ENCODE results near the gene TPPP.

TPPP gene

DNA sequence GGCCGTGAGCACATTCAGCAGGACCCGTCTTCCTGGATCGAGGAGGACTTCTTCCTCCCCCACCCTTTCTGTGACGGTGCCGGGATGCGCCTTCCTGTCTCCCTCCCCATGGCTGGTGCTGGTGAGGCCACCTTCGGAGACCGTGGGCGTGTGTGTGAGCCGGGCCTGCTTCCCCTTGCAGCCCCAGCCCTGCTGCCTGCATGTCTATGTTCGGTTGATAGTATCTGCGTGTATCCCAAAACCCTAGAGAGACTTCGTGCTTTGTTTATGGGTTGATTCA is 68.3 kb downstream of the TPPP start:
- Histone ChIP-seq H3K9ac (ENCODE audit: low read depth in 1 of 2, low read length in 2 of 2) (no peak overlapping the region), H3K27ac (ENCODE audit: low read depth in 2 of 2, low read length in 2 of 2) (no peak overlapping the region), H3K27me3 (ENCODE audit: control insufficient read depth in 2 of 2, insufficient read depth in 2 of 2, low read length in 2 of 2) (no peaks in the 10 kb centered on the region), H3K9me3 (ENCODE audit: control insufficient read depth in 2 of 2, low read length in 2 of 2) (no peaks in the 10 kb centered on the region), H3K4me1 (ENCODE audit: control insufficient read depth in 2 of 2, insufficient read depth in 2 of 2, low read length in 2 of 2) (no peaks in the 10 kb centered on the region), H3K36me3 (ENCODE audit: control insufficient read depth in 2 of 2, insufficient read depth in 2 of 2, low read length in 2 of 2) (peaks cover 6 to 25% of the 10 kb centered on the region in 2 donors), H3K4me3 (ENCODE audit: low read length in 2 of 2) (no peak overlapping the region)

- Histone ChIP-seq H3K4me1 (ENCODE audit: control insufficient read depth in 2 of 2, insufficient read depth in 2 of 2, low read length in 2 of 2) (no peaks in the 10 kb centered on the region), H3K27me3 (ENCODE audit: control insufficient read depth in 2 of 2, insufficient read depth in 2 of 2, low read length in 2 of 2) (no peaks in the 10 kb centered on the region), H3K9me3 (ENCODE audit: control insufficient read depth in 2 of 2, low read length in 2 of 2) (no peaks in the 10 kb centered on the region), H3K4me3 (ENCODE audit: low read length in 2 of 2) (no peak overlapping the region), H3K27ac (ENCODE audit: low read depth in 2 of 2, low read length in 2 of 2) (no peak overlapping the region), H3K36me3 (ENCODE audit: control insufficient read depth in 2 of 2, insufficient read depth in 2 of 2, low read length in 2 of 2) (peaks cover 11 to 31% of the 10 kb centered on the region in 2 donors), H3K9ac (ENCODE audit: low read depth in 1 of 2, low read length in 2 of 2) (no peak overlapping the region)
These were observed 68.8 kb downstream of the TPPP start for GRCh38 chr5:624118-624950.

GRCh38 chr5:623531-623930 is 69.6 kb downstream of the TPPP start:
- peaks cover 14 to 35% of the 10 kb centered on the region in 2 donors for H3K36me3 ChIP-seq (ENCODE audit: control insufficient read depth in 2 of 2, insufficient read depth in 2 of 2, low read length in 2 of 2)
- no peaks in the 10 kb centered on the region for H3K9me3 ChIP-seq (ENCODE audit: control insufficient read depth in 2 of 2, low read length in 2 of 2)
- no peaks in the 10 kb centered on the region for H3K4me1 ChIP-seq (ENCODE audit: control insufficient read depth in 2 of 2, insufficient read depth in 2 of 2, low read length in 2 of 2)
- H3K9ac ChIP-seq (ENCODE audit: low read depth in 1 of 2, low read length in 2 of 2), result no peak overlapping the region
- no peaks in the 10 kb centered on the region for H3K27me3 ChIP-seq (ENCODE audit: control insufficient read depth in 2 of 2, insufficient read depth in 2 of 2, low read length in 2 of 2)
- no peak overlapping the region for H3K27ac ChIP-seq (ENCODE audit: low read depth in 2 of 2, low read length in 2 of 2)
- H3K4me3 ChIP-seq (ENCODE audit: low read length in 2 of 2), result no peak overlapping the region

- Histone ChIP-seq H3K4me3 (ENCODE audit: low read length in 2 of 2) (no peak overlapping the region), H3K4me1 (ENCODE audit: control insufficient read depth in 2 of 2, insufficient read depth in 2 of 2, low read length in 2 of 2) (no peaks in the 10 kb centered on the region), H3K27ac (ENCODE audit: low read depth in 2 of 2, low read length in 2 of 2) (no peak overlapping the region), H3K9ac (ENCODE audit: low read depth in 1 of 2, low read length in 2 of 2) (no peak overlapping the region), H3K27me3 (ENCODE audit: control insufficient read depth in 2 of 2, insufficient read depth in 2 of 2, low read length in 2 of 2) (no peaks in the 10 kb centered on the region), H3K9me3 (ENCODE audit: control insufficient read depth in 2 of 2, low read length in 2 of 2) (no peaks in the 10 kb centered on the region), H3K36me3 (ENCODE audit: control insufficient read depth in 2 of 2, insufficient read depth in 2 of 2, low read length in 2 of 2) (peaks cover 14 to 35% of the 10 kb centered on the region in 2 donors)
These were observed 70.1 kb downstream of the TPPP start for GRCh38 chr5:622946-623522.

DNA sequence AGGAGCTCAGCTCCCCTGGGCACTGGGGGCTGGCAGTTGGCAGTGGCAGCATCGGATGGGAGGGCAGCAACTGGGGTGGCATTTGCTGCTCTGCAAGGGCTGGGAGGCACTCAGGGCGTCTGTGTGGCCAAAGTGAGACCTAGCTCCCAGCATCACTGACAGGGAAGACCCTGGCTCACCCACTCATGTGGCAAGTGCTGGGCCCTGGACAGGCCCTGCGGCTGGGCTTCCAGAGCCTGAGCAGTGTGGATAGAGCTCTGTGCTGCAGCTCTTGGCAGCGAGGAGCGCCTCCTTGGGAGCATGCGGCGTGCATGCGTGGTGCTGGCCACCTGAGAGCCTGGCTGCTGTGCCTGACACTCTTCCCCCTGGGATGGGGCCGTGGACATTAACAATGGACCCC is 70.8 kb downstream of the TPPP start:
- Histone ChIP-seq H3K27ac (ENCODE audit: low read depth in 2 of 2, low read length in 2 of 2) (no peak overlapping the region), H3K9me3 (ENCODE audit: control insufficient read depth in 2 of 2, low read length in 2 of 2) (no peaks in the 10 kb centered on the region), H3K36me3 (ENCODE audit: control insufficient read depth in 2 of 2, insufficient read depth in 2 of 2, low read length in 2 of 2) (peaks cover 14 to 34% of the 10 kb centered on the region in 2 donors), H3K27me3 (ENCODE audit: control insufficient read depth in 2 of 2, insufficient read depth in 2 of 2, low read length in 2 of 2) (no peaks in the 10 kb centered on the region), H3K4me1 (ENCODE audit: control insufficient read depth in 2 of 2, insufficient read depth in 2 of 2, low read length in 2 of 2) (no peaks in the 10 kb centered on the region), H3K4me3 (ENCODE audit: low read length in 2 of 2) (no peak overlapping the region), H3K9ac (ENCODE audit: low read depth in 1 of 2, low read length in 2 of 2) (no peak overlapping the region)

- Histone ChIP-seq H3K27me3 (ENCODE audit: control insufficient read depth in 2 of 2, insufficient read depth in 2 of 2, low read length in 2 of 2) (no peaks in the 10 kb centered on the region), H3K9me3 (ENCODE audit: control insufficient read depth in 2 of 2, low read length in 2 of 2) (no peaks in the 10 kb centered on the region), H3K9ac (ENCODE audit: low read depth in 1 of 2, low read length in 2 of 2) (no peak overlapping the region), H3K4me1 (ENCODE audit: control insufficient read depth in 2 of 2, insufficient read depth in 2 of 2, low read length in 2 of 2) (no peaks in the 10 kb centered on the region), H3K27ac (ENCODE audit: low read depth in 2 of 2, low read length in 2 of 2) (no peak overlapping the region), H3K36me3 (ENCODE audit: control insufficient read depth in 2 of 2, insufficient read depth in 2 of 2, low read length in 2 of 2) (peaks cover 14 to 34% of the 10 kb centered on the region in 2 donors), H3K4me3 (ENCODE audit: low read length in 2 of 2) (no peak overlapping the region)
These were observed 71.8 kb downstream of the TPPP start for GRCh38 chr5:621341-621761.

GRCh38 chr5:620586-621180 is 72.5 kb downstream of the TPPP start:
- no peak overlapping the region for H3K27ac ChIP-seq (ENCODE audit: low read depth in 2 of 2, low read length in 2 of 2)
- H3K36me3 ChIP-seq (ENCODE audit: control insufficient read depth in 2 of 2, insufficient read depth in 2 of 2, low read length in 2 of 2), result peaks cover 14 to 33% of the 10 kb centered on the region in 2 donors
- H3K27me3 ChIP-seq (ENCODE audit: control insufficient read depth in 2 of 2, insufficient read depth in 2 of 2, low read length in 2 of 2), result no peaks in the 10 kb centered on the region
- no peak overlapping the region for H3K4me3 ChIP-seq (ENCODE audit: low read length in 2 of 2)
- no peak overlapping the region for H3K9ac ChIP-seq (ENCODE audit: low read depth in 1 of 2, low read length in 2 of 2)
- no peaks in the 10 kb centered on the region for H3K9me3 ChIP-seq (ENCODE audit: control insufficient read depth in 2 of 2, low read length in 2 of 2)
- no peaks in the 10 kb centered on the region for H3K4me1 ChIP-seq (ENCODE audit: control insufficient read depth in 2 of 2, insufficient read depth in 2 of 2, low read length in 2 of 2)

GRCh38 chr5:620152-620551 is 73.0 kb downstream of the TPPP start:
- no peaks in the 10 kb centered on the region for H3K9me3 ChIP-seq (ENCODE audit: control insufficient read depth in 2 of 2, low read length in 2 of 2)
- no peaks in the 10 kb centered on the region for H3K27me3 ChIP-seq (ENCODE audit: control insufficient read depth in 2 of 2, insufficient read depth in 2 of 2, low read length in 2 of 2)
- peaks cover 14 to 29% of the 10 kb centered on the region in 2 donors for H3K36me3 ChIP-seq (ENCODE audit: control insufficient read depth in 2 of 2, insufficient read depth in 2 of 2, low read length in 2 of 2)
- H3K27ac ChIP-seq (ENCODE audit: low read depth in 2 of 2, low read length in 2 of 2), result no peak overlapping the region
- H3K4me1 ChIP-seq (ENCODE audit: control insufficient read depth in 2 of 2, insufficient read depth in 2 of 2, low read length in 2 of 2), result no peaks in the 10 kb centered on the region
- H3K9ac ChIP-seq (ENCODE audit: low read depth in 1 of 2, low read length in 2 of 2), result no peak overlapping the region
- no peak overlapping the region for H3K4me3 ChIP-seq (ENCODE audit: low read length in 2 of 2)

DNA sequence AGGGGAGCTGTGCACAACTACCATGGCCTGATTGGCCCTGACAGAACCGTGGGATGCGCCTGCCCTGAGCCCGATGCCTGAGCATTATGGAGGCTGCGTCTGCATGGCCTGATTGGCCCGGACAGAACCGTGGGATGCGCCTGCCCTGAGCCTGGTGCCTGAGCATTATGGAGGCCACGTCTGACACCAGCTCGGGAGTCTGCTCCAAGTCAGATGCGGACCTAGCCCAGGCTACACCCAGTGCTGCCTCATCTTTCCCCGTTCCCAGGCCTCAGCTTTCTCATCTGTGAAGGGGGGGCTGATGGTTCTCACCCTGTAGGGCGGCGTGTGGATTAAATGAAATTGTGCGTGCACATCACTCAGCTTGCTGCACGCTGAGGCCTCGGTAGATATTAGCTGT is 73.7 kb downstream of the TPPP start:
- Histone ChIP-seq H3K27ac (ENCODE audit: low read depth in 2 of 2, low read length in 2 of 2) (no peak overlapping the region), H3K4me3 (ENCODE audit: low read length in 2 of 2) (no peak overlapping the region), H3K36me3 (ENCODE audit: control insufficient read depth in 2 of 2, insufficient read depth in 2 of 2, low read length in 2 of 2) (peaks cover 12 to 22% of the 10 kb centered on the region in 2 donors), H3K4me1 (ENCODE audit: control insufficient read depth in 2 of 2, insufficient read depth in 2 of 2, low read length in 2 of 2) (no peaks in the 10 kb centered on the region), H3K9me3 (ENCODE audit: control insufficient read depth in 2 of 2, low read length in 2 of 2) (no peaks in the 10 kb centered on the region), H3K9ac (ENCODE audit: low read depth in 1 of 2, low read length in 2 of 2) (no peak overlapping the region), H3K27me3 (ENCODE audit: control insufficient read depth in 2 of 2, insufficient read depth in 2 of 2, low read length in 2 of 2) (no peaks in the 10 kb centered on the region)

DNA sequence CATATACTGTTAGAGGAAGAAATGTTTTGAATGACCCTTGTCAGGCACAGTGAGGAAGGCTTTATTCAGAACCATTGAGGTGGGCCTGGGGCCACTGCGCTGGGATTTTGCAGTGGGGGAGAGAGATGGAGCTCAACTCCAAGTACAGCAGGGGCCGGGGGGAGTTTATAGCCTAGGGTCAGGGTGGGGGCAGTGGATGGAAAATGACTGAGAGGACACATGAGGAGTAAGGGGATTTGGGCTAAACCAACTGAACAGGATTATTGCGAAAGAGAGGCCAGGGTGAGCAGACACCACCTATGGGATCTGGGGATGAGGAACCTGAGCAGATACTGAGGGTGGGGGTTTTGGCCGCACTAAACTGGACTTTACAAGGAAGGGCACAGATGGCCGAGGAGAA is 74.7 kb downstream of the TPPP start:
- no peaks in the 10 kb centered on the region for H3K9me3 ChIP-seq (ENCODE audit: control insufficient read depth in 2 of 2, low read length in 2 of 2)
- H3K27ac ChIP-seq (ENCODE audit: low read depth in 2 of 2, low read length in 2 of 2), result no peak overlapping the region
- H3K4me1 ChIP-seq (ENCODE audit: control insufficient read depth in 2 of 2, insufficient read depth in 2 of 2, low read length in 2 of 2), result no peaks in the 10 kb centered on the region
- H3K4me3 ChIP-seq (ENCODE audit: low read length in 2 of 2), result no peak overlapping the region
- H3K27me3 ChIP-seq (ENCODE audit: control insufficient read depth in 2 of 2, insufficient read depth in 2 of 2, low read length in 2 of 2), result no peaks in the 10 kb centered on the region
- H3K9ac ChIP-seq (ENCODE audit: low read depth in 1 of 2, low read length in 2 of 2), result no peak overlapping the region
- peaks cover 12 to 20% of the 10 kb centered on the region in 2 donors for H3K36me3 ChIP-seq (ENCODE audit: control insufficient read depth in 2 of 2, insufficient read depth in 2 of 2, low read length in 2 of 2)
